Ammon's horn (tissue), 1 donor: Measurements from ENCODE around the gene KMT2A.
A peak's percentile ranks its signal among the peaks of the same experiment; 100 is the strongest.

Source experiments
- DNase-seq: peaks from one replicate; pipeline ENCODE4 v3.0.0-alpha.2; 2016; ENCODE audit warnings: low spot score

The KMT2A gene

GRCh38 chr11:118488480-118489109 is 52.3 kb downstream of the KMT2A start:
- peak; percentile 88 for DNase-seq

GRCh38 chr11:118491041-118491440 is 54.7 kb downstream of the KMT2A start:
- DNase-seq, result no peak

- DNase-seq, result no peak
These were observed 61.5 kb downstream of the KMT2A start for GRCh38 chr11:118497831-118498230.

- no peak for DNase-seq
These were observed 66.9 kb downstream of the KMT2A start for GRCh38 chr11:118503216-118503615.

GRCh38 chr11:118511601-118512000 is 75.3 kb downstream of the KMT2A start:
- DNase-seq, result no peak

GRCh38 chr11:118514103-118514502 is 77.8 kb downstream of the KMT2A start:
- no peak for DNase-seq

GRCh38 chr11:118519549-118519948 is 83.3 kb downstream of the KMT2A start:
- DNase-seq, result no peak

- no peak for DNase-seq
These were observed 85.6 kb downstream of the KMT2A start for GRCh38 chr11:118521892-118522311.

- DNase-seq, result no peak
These were observed 86.3 kb downstream of the KMT2A start for GRCh38 chr11:118522571-118523072.

GRCh38 chr11:118524356-118524755 is 88.1 kb downstream of the KMT2A start:
- no peak for DNase-seq

GRCh38 chr11:118524757-118525470 is 88.6 kb downstream of the KMT2A start:
- no peak for DNase-seq

- DNase-seq, result no peak
These were observed 90.4 kb downstream of the KMT2A start for GRCh38 chr11:118526688-118527087.

GRCh38 chr11:118527109-118527508 is 90.8 kb downstream of the KMT2A start, which contains the start of gene TTC36:
TTC36 (plus strand) TSS chr11:118527474; CDS start chr11:118527495, 21 bp downstream.
- no peak for DNase-seq

- DNase-seq, result no peak
These were observed 92.2 kb downstream of the KMT2A start for GRCh38 chr11:118528511-118528910.

- DNase-seq, result no peak
These were observed 93.4 kb downstream of the KMT2A start for GRCh38 chr11:118529584-118530175.

GRCh38 chr11:118530180-118530682 is 93.9 kb downstream of the KMT2A start:
- no peak for DNase-seq

GRCh38 chr11:118530683-118531596 is 94.6 kb downstream of the KMT2A start, which contains the start of gene TMEM25:
TMEM25 (plus strand) TSS chr11:118531192; CDS start chr11:118531802, 610 bp downstream.
- DNase-seq, result peak; percentile 57

GRCh38 chr11:118531597-118532084 is 95.3 kb downstream of the KMT2A start:
- DNase-seq, result no peak

- DNase-seq, result no peak
These were observed 95.8 kb downstream of the KMT2A start for GRCh38 chr11:118532091-118532490.

GRCh38 chr11:118532852-118533768 is 96.8 kb downstream of the KMT2A start:
- no peak for DNase-seq
